HG03039 (cell line): Measurements from ENCODE around the gene NT5M.

ENCODE experiments used
- ATAC-seq: cut with Tn5 transposase; IDR thresholded peaks from one replicate; pipeline ENCODE4 v1.9.1; 2021; ENCODE audit warnings: mild to moderate bottlenecking, moderate library complexity; ENCODE audit not compliant: unreplicated experiment

Gene NT5M

DNA sequence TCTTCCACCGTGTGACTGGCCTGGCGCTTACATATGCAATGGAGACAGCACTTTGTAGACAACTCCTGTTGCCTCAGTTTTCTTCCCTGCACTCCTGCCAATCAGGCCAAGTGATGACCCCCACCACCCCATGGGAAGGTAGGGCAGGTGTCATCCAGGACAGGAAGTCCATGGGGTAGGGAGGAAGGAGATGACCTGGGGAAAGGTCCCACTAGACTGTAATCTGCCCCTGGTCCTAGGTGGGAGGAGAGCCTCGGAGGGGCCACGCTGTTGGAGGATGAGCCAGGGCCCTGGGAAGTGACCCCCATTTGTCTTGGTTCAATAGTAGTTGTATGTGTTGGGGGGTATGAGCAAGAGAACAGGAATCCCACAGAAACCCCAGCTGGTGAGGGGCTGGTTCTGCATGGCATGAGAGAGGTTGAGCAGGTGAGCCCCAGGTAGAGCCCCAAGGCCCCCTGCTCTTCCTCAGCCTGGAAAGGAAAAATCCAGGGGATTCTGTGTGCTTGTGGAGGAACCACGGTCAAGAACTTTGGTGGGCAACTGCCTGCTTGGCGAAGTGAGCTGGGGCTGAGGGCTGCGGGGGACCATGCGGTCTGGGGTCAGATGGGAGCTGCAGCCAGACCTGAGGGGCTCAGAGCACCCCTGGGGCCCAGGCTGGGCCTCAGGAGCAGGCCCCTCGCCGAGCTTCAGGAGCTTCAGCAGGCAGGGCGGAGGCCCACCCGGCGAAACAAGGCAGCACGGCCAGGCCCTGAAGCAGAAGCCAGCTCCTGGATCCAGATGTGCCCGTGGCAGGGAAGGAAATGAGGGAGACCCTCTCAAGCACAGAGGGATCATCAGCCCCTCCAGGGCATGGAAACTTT, 50.7 kb downstream of the NT5M start:
- no peak for ATAC-seq

DNA sequence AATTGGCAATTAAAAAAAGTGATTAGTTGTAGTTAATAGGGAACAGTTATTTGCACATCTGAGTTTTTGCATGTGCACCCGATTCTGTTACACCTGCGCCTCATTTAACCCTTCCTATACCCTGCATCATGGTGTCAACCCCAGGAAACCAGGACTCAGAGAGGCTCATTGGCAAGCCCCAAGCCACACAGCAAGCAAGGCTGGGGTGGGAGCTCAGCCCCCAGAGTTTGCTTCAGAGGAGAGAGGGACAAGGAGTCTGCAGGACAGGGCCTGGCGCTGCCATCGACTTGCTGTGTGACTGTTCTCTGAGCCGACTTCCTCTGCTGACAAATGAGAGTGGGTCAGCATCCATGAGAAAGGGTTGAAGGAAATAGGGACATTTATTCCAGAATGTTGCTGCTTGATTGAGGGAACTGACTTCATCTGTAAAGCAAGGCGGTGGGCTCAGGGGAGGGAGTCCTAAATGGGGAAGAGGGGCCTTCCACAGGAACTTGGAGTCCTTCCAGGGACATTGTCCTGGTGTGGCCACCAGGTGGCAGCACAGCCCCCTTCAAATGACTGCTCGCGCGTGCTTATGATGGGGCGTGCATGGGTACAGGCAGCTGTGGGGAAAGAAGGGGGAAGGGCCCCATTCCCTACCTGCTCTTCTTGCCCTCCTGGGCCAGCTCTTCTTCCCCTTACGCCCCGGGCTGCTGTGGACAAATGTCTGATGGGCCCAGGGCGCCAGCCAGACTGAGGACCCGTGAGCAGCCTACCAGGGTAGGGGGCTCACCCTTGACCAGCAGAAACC, 51.6 kb downstream of the NT5M start:
- no peak for ATAC-seq

- no peak for ATAC-seq
Observed at GRCh38 chr17:17355426-17355825, 52.3 kb downstream of the NT5M start.

GRCh38 chr17:17356149-17356930, 53.2 kb downstream of the NT5M start:
- ATAC-seq, result no peak

GRCh38 chr17:17356931-17357270, 53.7 kb downstream of the NT5M start:
- no peak for ATAC-seq

GRCh38 chr17:17358060-17358751, 55.0 kb downstream of the NT5M start:
- no peak for ATAC-seq

- no peak for ATAC-seq
Observed at GRCh38 chr17:17358866-17359265, 55.7 kb downstream of the NT5M start.

GRCh38 chr17:17359271-17359670, 56.1 kb downstream of the NT5M start:
- no peak for ATAC-seq

- ATAC-seq, result no peak
Observed at GRCh38 chr17:17360087-17360730, 57.0 kb downstream of the NT5M start.

- ATAC-seq, result no peak
Observed at GRCh38 chr17:17361543-17361866, 58.3 kb downstream of the NT5M start.

GRCh38 chr17:17361867-17362539, 58.8 kb downstream of the NT5M start:
- no peak for ATAC-seq

DNA sequence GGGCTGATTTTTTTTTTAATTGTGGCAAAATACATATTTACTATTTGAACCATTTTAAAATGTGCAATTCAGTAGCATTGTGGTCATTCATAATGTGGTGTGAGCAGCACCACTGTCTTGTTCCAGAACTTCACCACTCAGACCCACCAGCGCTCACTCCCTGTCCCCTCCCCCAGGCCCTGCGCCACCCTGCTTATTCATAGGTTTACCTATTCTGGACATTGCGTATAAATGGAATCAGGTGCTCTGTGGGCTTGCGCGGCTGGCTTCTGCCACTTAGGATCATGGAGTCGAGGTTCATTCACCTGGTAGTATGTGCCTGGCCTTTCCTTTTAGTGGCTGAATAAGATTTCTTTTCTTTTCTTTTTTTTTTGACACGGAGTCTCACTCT, 59.4 kb downstream of the NT5M start:
- ATAC-seq, result no peak

- no peak for ATAC-seq
Observed at GRCh38 chr17:17363638-17364337, 60.6 kb downstream of the NT5M start.

GRCh38 chr17:17364338-17364667, 61.1 kb downstream of the NT5M start:
- ATAC-seq, result no peak

GRCh38 chr17:17365476-17366110, 62.4 kb downstream of the NT5M start:
- ATAC-seq, result no peak

- no peak for ATAC-seq
Observed at GRCh38 chr17:17366235-17366634, 63.1 kb downstream of the NT5M start.

DNA sequence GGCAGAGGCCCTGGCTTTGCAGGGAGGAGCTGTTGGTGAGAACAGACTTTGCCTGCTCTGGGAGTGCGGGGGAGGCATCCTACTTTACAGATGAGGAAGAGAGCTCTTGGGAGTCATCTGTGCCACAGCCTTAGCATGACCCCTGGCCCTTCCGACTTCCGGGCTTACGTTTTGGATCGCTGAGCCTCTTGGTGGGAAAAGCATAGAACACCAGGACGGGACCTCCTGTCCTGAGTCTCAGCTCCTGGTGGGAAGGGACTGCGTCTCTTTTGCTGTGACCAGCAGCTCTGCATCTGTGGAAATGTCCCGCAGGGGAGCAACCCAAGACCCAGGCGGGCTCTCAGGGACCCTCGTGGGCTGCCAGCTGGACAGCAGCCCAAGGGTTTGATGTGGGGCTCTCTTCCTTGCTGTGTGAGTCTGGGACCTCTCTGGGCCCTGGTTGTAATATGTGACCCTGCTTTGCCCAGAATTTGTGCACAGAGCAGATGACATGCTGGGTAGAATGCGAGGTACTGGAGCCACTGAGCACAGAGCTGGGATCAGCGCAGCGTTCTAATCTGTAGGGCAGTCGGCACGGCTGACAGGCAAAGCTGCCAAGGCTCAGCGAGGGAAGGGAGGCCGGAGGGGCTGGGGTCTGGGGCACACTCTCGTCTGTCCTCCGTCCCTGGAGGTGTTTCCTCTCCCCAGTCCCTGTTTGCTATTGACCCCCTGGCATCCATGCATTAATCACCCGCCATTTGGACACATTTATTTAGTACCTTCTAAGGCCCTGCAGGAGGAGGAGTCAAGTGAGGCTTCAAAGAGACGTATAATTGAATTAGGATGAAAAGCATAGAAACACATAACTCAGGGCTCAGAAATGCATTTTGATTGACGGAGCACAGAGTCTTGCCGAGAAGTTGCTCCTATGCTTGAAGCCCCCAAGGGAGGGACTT, 64.0 kb downstream of the NT5M start:
- no peak for ATAC-seq

DNA sequence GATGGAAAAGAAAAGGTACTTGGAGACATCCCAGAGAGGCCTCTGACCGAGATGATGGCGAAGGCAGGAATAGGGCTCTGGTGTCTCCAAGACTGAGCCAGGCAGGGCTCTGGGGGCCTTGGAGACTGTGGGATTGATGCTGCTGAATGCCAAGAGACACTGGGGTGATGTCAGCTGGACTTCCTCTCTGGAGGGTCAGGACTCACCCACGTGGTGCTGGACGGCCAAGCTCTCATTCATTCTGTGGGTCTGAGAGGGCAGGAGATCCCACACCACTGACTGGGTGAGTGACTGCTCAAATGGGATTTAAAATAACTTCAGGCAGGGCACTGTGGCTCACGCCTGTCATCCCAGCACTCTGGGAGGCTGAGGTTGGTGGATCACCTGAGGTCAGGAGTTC, 64.8 kb downstream of the NT5M start:
- no peak for ATAC-seq
